GM23338 (cell line): Measurements from ENCODE around the gene FBXW12. TPM values are rescaled to one million over a fixed set of nuclear protein-coding genes. Genes with fewer than 3 reads are reported as not detected.
A peak's percentile ranks its signal among the peaks of the same experiment; 100 is the strongest.

Experiments used
- ATAC-seq: fragments of 200-7000 bp; cut with Tn5 transposase; 3 replicates; pipeline ENCODE4 v1.9.1; 2020
- DNase-seq: peaks from one replicate; pipeline ENCODE4 v3.0.0-alpha.2; 2015; ENCODE audit warnings: low spot score
- H2AFZ ChIP-seq: fragments of 200-600 bp; sonication (generic); 2 replicates; pipeline ENCODE4 v1.8.0; 2016; ENCODE audit warnings: antibody characterized with exemption, mild to moderate bottlenecking, moderate library complexity
- H3F3A ChIP-seq: fragments of 200-600 bp; sonication (generic); replicated peaks from 2 replicates; pipeline ENCODE4 v1.8.0; 2017; ENCODE audit warnings: antibody characterized with exemption, mixed run types, low read depth
- H3K27ac ChIP-seq: fragments of 200-600 bp; sonication (generic); 2 replicates; pipeline ENCODE4 v1.6.1; 2016; ENCODE audit warnings: low read depth
- H3K27me3 ChIP-seq: fragments of 200-600 bp; sonication (generic); 2 replicates; pipeline ENCODE4 v1.8.0; 2016; ENCODE audit warnings: mild to moderate bottlenecking, mixed run types, moderate library complexity; ENCODE audit not compliant: insufficient read depth
- H3K36me3 ChIP-seq: fragments of 200-600 bp; sonication (generic); 2 replicates; pipeline ENCODE4 v1.8.0; 2016; ENCODE audit warnings: mild to moderate bottlenecking; ENCODE audit not compliant: insufficient read depth
- H3K4me1 ChIP-seq: fragments of 200-600 bp; sonication (generic); 2 replicates; pipeline ENCODE4 v1.8.0; 2016; ENCODE audit warnings: mild to moderate bottlenecking, moderate library complexity; ENCODE audit not compliant: insufficient read depth
- H3K4me2 ChIP-seq: fragments of 200-600 bp; sonication (generic); 2 replicates; pipeline ENCODE4 v1.7.1; 2017; ENCODE audit warnings: mixed run types
- H3K4me3 ChIP-seq: fragments of 200-600 bp; sonication (generic); 2 replicates; pipeline ENCODE4 v1.6.1; 2016; ENCODE audit warnings: mixed run types
- H3K79me2 ChIP-seq: fragments of 200-600 bp; sonication (generic); replicated peaks from 2 replicates; pipeline ENCODE4 v1.8.0; 2017; ENCODE audit warnings: mild to moderate bottlenecking; ENCODE audit not compliant: insufficient read depth
- H3K9me2 ChIP-seq: fragments of 200-600 bp; sonication (generic); 2 replicates; pipeline ENCODE4 v1.8.0; 2017; ENCODE audit not compliant: insufficient read depth
- H4K20me1 ChIP-seq: fragments of 200-600 bp; sonication (generic); replicated peaks from 2 replicates; pipeline ENCODE4 v1.8.0; 2017; ENCODE audit warnings: mild to moderate bottlenecking; ENCODE audit not compliant: insufficient read depth
- H3K27ac Mint-ChIP-seq: 2 replicates; pipeline ENCODE4 v1.8.0; 2020; ENCODE audit warnings: inconsistent platforms, mild to moderate bottlenecking, moderate library complexity, mixed read lengths
- H3K27me3 Mint-ChIP-seq: 3 replicates; pipeline ENCODE4 v1.8.0; 2022; ENCODE audit warnings: low read depth, mild to moderate bottlenecking, moderate library complexity, mixed read lengths, inconsistent platforms; ENCODE audit not compliant: insufficient read depth, poor library complexity
- H3K36me3 Mint-ChIP-seq: 3 replicates; pipeline ENCODE4 v1.8.0; 2021; ENCODE audit warnings: low read depth, mild to moderate bottlenecking, inconsistent platforms, moderate library complexity, mixed read lengths
- H3K4me1 Mint-ChIP-seq: 3 replicates; pipeline ENCODE4 v1.8.0; 2020; ENCODE audit warnings: mild to moderate bottlenecking, inconsistent platforms, mixed read lengths
- H3K4me3 Mint-ChIP-seq: 3 replicates; pipeline ENCODE4 v1.8.0; 2021; ENCODE audit warnings: moderate library complexity, mild to moderate bottlenecking, inconsistent platforms, mixed read lengths
- H3K9me3 Mint-ChIP-seq: 3 replicates; pipeline ENCODE4 v1.8.0; 2020; ENCODE audit warnings: moderate library complexity, mild to moderate bottlenecking, inconsistent platforms, mixed read lengths
- CREB1 ChIP-seq: fragments of 250-450 bp; sonication (Bioruptor Pico); IDR thresholded peaks from 2 replicates; pipeline ENCODE4 v1.5.0; 2020; ENCODE audit warnings: low read depth, mild to moderate bottlenecking, moderate library complexity
- CTCF ChIP-seq, 2 experiments: fragments of 200-600 bp in 1 of 2; sonication (generic) in 1 of 2; conservative IDR thresholded peaks; 2 replicates each; pipeline versions ENCODE4 v1.5.1 to v1.6.1; 2016 to 2017; ENCODE audit warnings: antibody characterized with exemption in 2 of 2, low read depth in 2 of 2, mild to moderate bottlenecking in 2 of 2, moderate library complexity in 1 of 2
- ETS1 ChIP-seq: IDR thresholded peaks from 2 replicates; pipeline ENCODE4 v1.6.1; 2016; ENCODE audit warnings: antibody characterized with exemption
- EZH2 ChIP-seq: fragments of 200-600 bp; sonication (generic); IDR thresholded peaks from one replicate; pipeline ENCODE4 v1.8.0; 2017; ENCODE audit warnings: antibody characterized with exemption, mild to moderate bottlenecking, low read depth; ENCODE audit not compliant: unreplicated experiment
- EZH2phosphoT487 ChIP-seq: fragments of 200-600 bp; sonication (generic); IDR thresholded peaks from one replicate; pipeline ENCODE4 v1.8.1; 2018; ENCODE audit warnings: antibody characterized with exemption; ENCODE audit not compliant: unreplicated experiment
- JUNB ChIP-seq: IDR thresholded peaks from one replicate; pipeline ENCODE4 v1.6.1; 2016; ENCODE audit warnings: antibody characterized with exemption; ENCODE audit not compliant: unreplicated experiment
- NANOG ChIP-seq: IDR thresholded peaks from 2 replicates; pipeline ENCODE4 v1.6.1; 2016; ENCODE audit warnings: antibody characterized with exemption, borderline replicate concordance
- POLR2AphosphoS5 ChIP-seq: IDR thresholded peaks from 2 replicates; pipeline ENCODE4 v1.6.1; 2016; ENCODE audit warnings: antibody characterized with exemption, low read depth
- STAT1 ChIP-seq: IDR thresholded peaks from one replicate; pipeline ENCODE4 v1.6.1; 2016; ENCODE audit warnings: antibody characterized with exemption; ENCODE audit not compliant: unreplicated experiment
- ZNF114 ChIP-seq: fragments of 250-450 bp; sonication (Bioruptor Pico); IDR thresholded peaks from 2 replicates; pipeline ENCODE4 v1.5.0; 2020; ENCODE audit warnings: mild to moderate bottlenecking, moderate library complexity
- ZNF331 ChIP-seq: fragments of 250-450 bp; sonication (Bioruptor Pico); IDR thresholded peaks from 2 replicates; pipeline ENCODE4 v1.5.0; 2020; ENCODE audit warnings: low read depth, mild to moderate bottlenecking, moderate library complexity
- polyA plus RNA-seq: library from polyadenylated mRNA; unstranded; fragments of >200 nt; fragmentation: Nextera tagmentation; extraction: Ambion mirVana; gene quantifications from 2 replicates; pipeline ENCODE4 v1.2.1, GENCODE V29; 2016
- total RNA-seq: library from RNA; depleted of rRNA; stranded (reverse); fragments of >200 nt; shearing (Covaris generic); gene quantifications from 2 replicates; pipeline ENCODE4 v1.2.3, GENCODE V29; 2014

The FBXW12 gene
- total and polyA plus RNA-seq, 2 experiments from 2014 or later: 0.73 TPM; not detected in 1

- Histone ChIP-seq H4K20me1 (peaks cover 33% of the 10 kb centered on the region), H3K4me2 (no peak overlapping the region), H3K79me2 (peaks cover 50% of the 10 kb centered on the region), H2AFZ (no peak overlapping the region), H3K36me3 (peaks cover 2% of the 10 kb centered on the region; the same call in 1 of the 2 replicates), H3K4me3 (no peak overlapping the region), H3K9me2 (no peaks in the 10 kb centered on the region), H3K4me1 (peaks cover 8% of the 10 kb centered on the region; the same call in 1 of the 2 replicates), H3K27me3 (no peaks in the 10 kb centered on the region), H3K27ac (no peak overlapping the region), H3F3A (no peaks in the 10 kb centered on the region; the same call in 1 of the 2 replicates)
- TF ChIP-seq CTCF (conservative IDR thresholded peaks at IDR 0.05; ENCODE audit: low read depth in 2 of 2) (peak; percentile 14 to 54; a peak in 2 of 4 replicates), ZNF114 (no peak), ETS1 (no peak)
- peaks cover 3% of the 10 kb centered on the region; the same call in 1 of the 3 replicates for H3K9me3 Mint-ChIP-seq
- peaks cover 27% of the 10 kb centered on the region for H3K4me1 Mint-ChIP-seq
- DNase-seq (peak; percentile 43), ATAC-seq (peak; percentile 42)
- H3K27me3 Mint-ChIP-seq: peaks cover 5% of the 10 kb centered on the region
- no peak overlapping the region for H3K27ac Mint-ChIP-seq
- peaks cover 58% of the 10 kb centered on the region for H3K36me3 Mint-ChIP-seq
- no peak overlapping the region for H3K4me3 Mint-ChIP-seq
Measured at GRCh38 chr3:48422272-48422671, 50.3 kb downstream of the FBXW12 start.

GRCh38 chr3:48422681-48423080 lies 50.7 kb downstream of the FBXW12 start:
- H3K79me2 ChIP-seq: peaks cover 54% of the 10 kb centered on the region
- H2AFZ ChIP-seq: no peak overlapping the region
- DNase-seq (no peak), ATAC-seq (no peak)
- H3K36me3 ChIP-seq: no peaks in the 10 kb centered on the region; the same call in 1 of the 2 replicates
- H4K20me1 ChIP-seq: peaks cover 33% of the 10 kb centered on the region
- H3K9me2 ChIP-seq: no peaks in the 10 kb centered on the region
- Mint-ChIP-seq H3K36me3 (peaks cover 54% of the 10 kb centered on the region), H3K9me3 (peaks cover 3% of the 10 kb centered on the region; the same call in 1 of the 3 replicates), H3K27me3 (peaks cover 9% of the 10 kb centered on the region), H3K27ac (no peak overlapping the region; the same call in 1 of the 2 replicates), H3K4me1 (peaks cover 31% of the 10 kb centered on the region), H3K4me3 (no peak overlapping the region)
- peaks cover 12% of the 10 kb centered on the region for H3K4me1 ChIP-seq
- H3K27me3 ChIP-seq: no peaks in the 10 kb centered on the region
- no peak overlapping the region for H3K27ac ChIP-seq
- H3K4me3 ChIP-seq: no peak overlapping the region
- no peaks in the 10 kb centered on the region; the same call in 1 of the 2 replicates for H3F3A ChIP-seq
- H3K4me2 ChIP-seq: no peak overlapping the region
- TF ChIP-seq STAT1: no peak
- no peak for TF ChIP-seq ZNF331 (CRISPR knock-in tag)
- TF ChIP-seq NANOG: no peak
- TF ChIP-seq EZH2phosphoT487: no peak
- TF ChIP-seq POLR2AphosphoS5: no peak
- TF ChIP-seq CTCF (conservative IDR thresholded peaks at IDR 0.05; ENCODE audit: low read depth in 2 of 2): no peak
- no peak for TF ChIP-seq EZH2
- TF ChIP-seq JUNB: no peak
- TF ChIP-seq CREB1 (CRISPR knock-in tag): no peak
- TF ChIP-seq ETS1: no peak
